B cell (primary cell): ENCODE data around the gene SMOC1. TPM values are rescaled to one million over a fixed set of nuclear protein-coding genes. Genes with fewer than 3 reads are reported as not detected.

Source experiments
- ATAC-seq: fragments of 200-7000 bp; cut with Tn5 transposase; one replicate; pipeline ENCODE4 v1.10.0; 2021; ENCODE audit warnings: low read depth, mild to moderate bottlenecking, moderate number of reproducible peaks, moderate library complexity
- CTCF ChIA-PET: fragments of 350-600 bp; sonication (Branson Sonifier 250); formaldehyde crosslinking; loops from one replicate; lab custom pipeline; 2021; ENCODE audit warnings: antibody characterized with exemption, inconsistent platforms; lab: Charles Lee
- POLR2A ChIA-PET: fragments of 350-600 bp; sonication (Branson Sonifier 250); formaldehyde crosslinking; loops from one replicate; lab custom pipeline; 2021; ENCODE audit warnings: antibody characterized with exemption; lab: Charles Lee
- DNase-seq: peaks from one replicate; pipeline ENCODE4 v3.0.0; 2013
- H2AFZ ChIP-seq: 2 replicates; pipeline ENCODE4 v1.6.1; 2012; ENCODE audit warnings: mild to moderate bottlenecking, low read depth, low read length; ENCODE audit not compliant: insufficient read depth, poor library complexity, severe bottlenecking
- H3K27ac ChIP-seq, 2 donors: 1 replicate in 1 of 2; 2 replicates in 1 of 2; pipeline ENCODE4 v1.5.1; 2012 to 2013; ENCODE audit warnings: low read length in 2 of 2, mild to moderate bottlenecking in 2 of 2, moderate library complexity in 1 of 2
- H3K27me3 ChIP-seq, 4 experiments: fragments of 200-600 bp in 1 of 4; sonication (generic) in 1 of 4; replicated peaks in 1 of 4; 1 replicate in 2 of 4; 2 replicates in 2 of 4; pipeline versions ENCODE4 v1.6.1 to v1.7.0; 2013 to 2016; ENCODE audit warnings: low read length in 3 of 4, mild to moderate bottlenecking in 2 of 4, mixed read lengths in 1 of 4, moderate library complexity in 1 of 4; ENCODE audit not compliant: insufficient read depth in 4 of 4, control insufficient read depth in 3 of 4; ENCODE audit errors: control extremely low read depth in 1 of 4
- H3K36me3 ChIP-seq, 2 experiments: replicated peaks in 1 of 2; 1 replicate in 1 of 2; 2 replicates in 1 of 2; pipeline versions ENCODE4 v1.6.1 to v1.7.1; 2013; ENCODE audit warnings: low read length in 1 of 2; ENCODE audit not compliant: insufficient read depth in 2 of 2, control insufficient read depth in 1 of 2; ENCODE audit errors: control extremely low read depth in 1 of 2, extremely low read depth in 1 of 2
- H3K4me1 ChIP-seq, 2 donors: fragments of 200-600 bp in 1 of 2; sonication (generic) in 1 of 2; 1 replicate in 1 of 2; 2 replicates in 1 of 2; pipeline versions ENCODE4 v1.5.1 to v1.6.1; 2013 to 2017; ENCODE audit warnings: low read length in 2 of 2; ENCODE audit not compliant: control insufficient read depth in 2 of 2, insufficient read depth in 2 of 2
- H3K4me2 ChIP-seq: replicated peaks from 2 replicates; pipeline ENCODE3; 2012; ENCODE audit warnings: mild to moderate bottlenecking, low read depth, low read length; ENCODE audit not compliant: poor library complexity, severe bottlenecking
- H3K4me3 ChIP-seq, 5 experiments: fragments of 200-600 bp in 1 of 5; sonication (generic) in 1 of 5; 1 replicate in 3 of 5; 2 replicates in 2 of 5; pipeline versions ENCODE4 v1.5.1 to v1.7.0; 2011 to 2016; ENCODE audit warnings: low read length in 4 of 5, mild to moderate bottlenecking in 4 of 5, low read depth in 2 of 5, control low read depth in 1 of 5, moderate library complexity in 1 of 5; ENCODE audit not compliant: insufficient read depth in 1 of 5; ENCODE audit errors: control extremely low read depth in 1 of 5, extremely low read depth in 1 of 5
- H3K79me2 ChIP-seq: fragments of 200-600 bp; sonication (generic); one replicate; pipeline ENCODE4 v1.6.0; 2016; ENCODE audit warnings: low read length; ENCODE audit not compliant: control insufficient read depth, insufficient read depth
- H3K9ac ChIP-seq: fragments of 200-600 bp; sonication (generic); 2 replicates; pipeline ENCODE4 v1.6.1; 2017; ENCODE audit warnings: mild to moderate bottlenecking, low read length, moderate library complexity
- H3K9me3 ChIP-seq, 3 donors: one replicate each; pipeline versions ENCODE4 v1.6.1 to v1.7.1; 2013; ENCODE audit warnings: low read length in 2 of 3; ENCODE audit not compliant: control insufficient read depth in 2 of 3, insufficient read depth in 1 of 3; ENCODE audit errors: control extremely low read depth in 1 of 3
- H4K20me1 ChIP-seq: 2 replicates; pipeline ENCODE4 v1.6.0; 2012; ENCODE audit warnings: mild to moderate bottlenecking, low read length; ENCODE audit not compliant: insufficient read depth, control insufficient read depth, poor library complexity, severe bottlenecking
- H3K27ac Mint-ChIP-seq: one replicate; pipeline ENCODE4 v1.8.0; 2021; ENCODE audit warnings: mixed read lengths
- H3K27me3 Mint-ChIP-seq: one replicate; pipeline ENCODE4 v1.8.0; 2021; ENCODE audit warnings: mixed read lengths
- H3K4me1 Mint-ChIP-seq: one replicate; pipeline ENCODE4 v1.8.0; 2021; ENCODE audit warnings: mixed read lengths
- H3K4me3 Mint-ChIP-seq: one replicate; pipeline ENCODE4 v1.8.0; 2021; ENCODE audit warnings: mixed read lengths
- H3K9me3 Mint-ChIP-seq: one replicate; pipeline ENCODE4 v1.8.0; 2022; ENCODE audit warnings: mixed read lengths; ENCODE audit not compliant: insufficient read depth
- EZH2 ChIP-seq: IDR thresholded peaks from 2 replicates; pipeline ENCODE4 v1.6.1; 2012; ENCODE audit warnings: borderline replicate concordance, low read depth, mild to moderate bottlenecking, moderate library complexity, low read length; ENCODE audit not compliant: insufficient read depth, poor library complexity, severe bottlenecking
- WGBS: methylation state at CpG from one replicate; pipeline ENCODE4 v1.1.5; 2013; ENCODE audit warnings: missing lambda C conversion rate; ENCODE audit not compliant: insufficient coverage; 5-methylcytosine and 5-hydroxymethylcytosine counted together
- intact Hi-C: fragments of 100-400 bp; cut with micrococcal nuclease; formaldehyde crosslinking; loops from one replicate; pipeline ENCODE4 v1.10.0; 2022
- polyA plus RNA-seq: library from polyadenylated mRNA; depleted of rRNA; stranded (reverse); fragments of >200 nt; gene quantifications from 2 replicates; pipeline ENCODE4 v1.2.3, GENCODE V29; 2012
- total RNA-seq, 2 donors: library from RNA; stranded (reverse); fragments of 120-200 nt in 1 of 2; gene quantifications; 1 replicate in 1 of 2; 2 replicates in 1 of 2; pipeline versions ENCODE4 v1.2.3 to v1.2.4, GENCODE V29; 2013 to 2022
- TF ChIP-seq, protein P1 (sequence below): fragments of 200-600 bp; IDR thresholded peaks from one replicate; pipeline ENCODE4 v1.8.0; 2022; ENCODE audit warnings: antibody characterized with exemption, mild to moderate bottlenecking

SMOC1 gene
- total and polyA plus RNA-seq, 2 donors (not counting 1 experiment from before 2014, with no cell fraction given), result 0.04 to 0.84 TPM

DNA sequence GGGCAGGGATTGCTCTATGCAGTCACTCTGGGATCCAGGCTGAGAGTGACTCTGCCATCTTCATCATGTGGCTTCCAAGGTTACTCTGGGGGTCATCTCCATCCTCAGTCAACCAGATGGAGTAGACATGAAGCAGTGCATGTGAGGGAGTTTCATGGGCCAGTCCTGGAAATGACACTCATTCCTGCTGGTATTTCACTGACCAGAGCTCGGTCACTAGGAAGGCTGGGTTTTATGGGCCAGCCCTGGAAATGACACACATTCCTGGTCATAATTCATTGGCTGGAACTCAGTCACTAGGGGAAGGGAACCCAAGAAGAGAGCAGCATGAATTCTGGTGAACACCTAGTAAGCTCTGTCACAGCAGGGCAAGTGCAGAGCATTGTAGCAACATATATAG lies 144.7 kb downstream of the SMOC1 start:
- DNase-seq (no peak), ATAC-seq (no peak)
- ChIA-PET POLR2A (no interaction called here), CTCF (interaction anchor here (1.9 kb wide), 1 partner anchor 205 kb away, joined by 4 read pairs; no protein-coding TSS in a partner anchor)
- Histone ChIP-seq H3K9ac (no peak overlapping the region), H3K4me2 (no peak overlapping the region), H3K9me3 (no peaks in the 10 kb centered on the region), H2AFZ (no peak overlapping the region), H3K4me1 (peaks cover 2 to 3% of the 10 kb centered on the region in 2 donors), H3K27me3 (peaks cover 0 to 2% (median 0%) of the 10 kb centered on the region in 4 experiments), H3K4me3 (no peak overlapping the region), H3K27ac (no peak overlapping the region), H4K20me1 (no peaks in the 10 kb centered on the region), H3K79me2 (no peaks in the 10 kb centered on the region), H3K36me3 (no peaks in the 10 kb centered on the region)
- intact Hi-C loops, result no loop called here
- Mint-ChIP-seq H3K4me3 (no peak overlapping the region), H3K9me3 (no peaks in the 10 kb centered on the region), H3K4me1 (peaks cover 4% of the 10 kb centered on the region), H3K27me3 (peaks cover 3% of the 10 kb centered on the region), H3K27ac (no peak overlapping the region)
- 29% methylated on average over 1 of the region's 1 CpG for WGBS
- no peak for TF ChIP-seq EZH2

DNA sequence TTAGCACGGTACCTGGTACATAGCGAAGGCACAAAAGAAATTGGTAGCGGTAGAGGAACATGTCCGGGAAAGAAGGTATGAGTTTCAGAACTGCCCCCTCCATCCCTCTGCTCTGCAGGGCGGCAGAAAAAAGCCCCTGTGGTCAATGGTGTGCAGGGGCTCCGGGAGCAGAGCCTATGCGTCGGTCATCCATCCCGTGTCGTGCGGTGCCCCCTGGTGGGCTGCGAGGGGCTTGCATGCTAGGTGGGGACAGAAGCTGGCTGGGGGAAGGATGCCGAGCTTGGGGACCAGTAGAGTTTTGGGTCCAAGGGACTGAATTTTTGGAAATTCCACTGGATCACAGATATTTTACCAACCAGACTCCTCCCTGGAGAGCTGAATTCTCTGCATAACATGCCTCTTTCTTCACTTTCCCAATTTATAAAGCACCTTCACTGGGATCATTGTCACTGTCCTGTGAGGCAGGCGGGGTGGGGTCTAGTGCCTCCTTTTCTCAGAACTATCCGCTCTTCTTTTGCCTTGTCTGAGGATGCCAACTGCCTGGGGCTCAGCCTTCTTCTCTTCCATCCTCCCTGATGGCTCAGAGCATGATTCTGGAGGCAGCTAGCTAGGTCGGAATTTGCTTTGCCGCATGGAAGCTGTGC lies 148.7 kb downstream of the SMOC1 start:
- Histone ChIP-seq H3K27ac (no peak overlapping the region), H3K79me2 (no peaks in the 10 kb centered on the region), H3K4me1 (no peaks in the 10 kb centered on the region), H3K4me3 (no peak overlapping the region), H3K27me3 (peaks cover 0 to 6% (median 0%) of the 10 kb centered on the region in 4 experiments), H3K36me3 (no peaks in the 10 kb centered on the region), H2AFZ (no peak overlapping the region), H4K20me1 (no peaks in the 10 kb centered on the region), H3K4me2 (no peak overlapping the region), H3K9me3 (no peaks in the 10 kb centered on the region), H3K9ac (no peak overlapping the region)
- Mint-ChIP-seq H3K27me3 (peaks cover 6% of the 10 kb centered on the region), H3K4me3 (no peak overlapping the region), H3K4me1 (no peaks in the 10 kb centered on the region), H3K27ac (no peak overlapping the region), H3K9me3 (no peaks in the 10 kb centered on the region)
- TF ChIP-seq, protein P1, sequence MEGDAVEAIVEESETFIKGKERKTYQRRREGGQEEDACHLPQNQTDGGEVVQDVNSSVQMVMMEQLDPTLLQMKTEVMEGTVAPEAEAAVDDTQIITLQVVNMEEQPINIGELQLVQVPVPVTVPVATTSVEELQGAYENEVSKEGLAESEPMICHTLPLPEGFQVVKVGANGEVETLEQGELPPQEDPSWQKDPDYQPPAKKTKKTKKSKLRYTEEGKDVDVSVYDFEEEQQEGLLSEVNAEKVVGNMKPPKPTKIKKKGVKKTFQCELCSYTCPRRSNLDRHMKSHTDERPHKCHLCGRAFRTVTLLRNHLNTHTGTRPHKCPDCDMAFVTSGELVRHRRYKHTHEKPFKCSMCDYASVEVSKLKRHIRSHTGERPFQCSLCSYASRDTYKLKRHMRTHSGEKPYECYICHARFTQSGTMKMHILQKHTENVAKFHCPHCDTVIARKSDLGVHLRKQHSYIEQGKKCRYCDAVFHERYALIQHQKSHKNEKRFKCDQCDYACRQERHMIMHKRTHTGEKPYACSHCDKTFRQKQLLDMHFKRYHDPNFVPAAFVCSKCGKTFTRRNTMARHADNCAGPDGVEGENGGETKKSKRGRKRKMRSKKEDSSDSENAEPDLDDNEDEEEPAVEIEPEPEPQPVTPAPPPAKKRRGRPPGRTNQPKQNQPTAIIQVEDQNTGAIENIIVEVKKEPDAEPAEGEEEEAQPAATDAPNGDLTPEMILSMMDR, result peak; percentile 77
- no peak for TF ChIP-seq EZH2
- 18% methylated on average over 13 of the region's 17 CpGs for WGBS
- ATAC-seq, result peak; percentile 51
- intact Hi-C loops, result no loop called here
- ChIA-PET CTCF (interaction anchor here (0.6 to 2.5 kb wide), 9 partner anchors 9 to 443 kb away, joined by 3 to 33 read pairs (median 3); no protein-coding TSS in a partner anchor), POLR2A (no interaction called here)
- peak; percentile 56 for DNase-seq
